HepG2 (cell line): Measurements from ENCODE around the gene B4GALT3. TPM values are rescaled to one million over a fixed set of nuclear protein-coding genes. Genes with fewer than 3 reads are reported as not detected.
A peak's percentile ranks its signal among the peaks of the same experiment; 100 is the strongest.

Experiments
- ATF2 ChIP-seq: sonication (generic); formaldehyde crosslinking; IDR thresholded peaks from 2 replicates; pipeline ENCODE4 v1.4.0; 2020; ENCODE audit warnings: missing genetic modification reagents
- ATF6 ChIP-seq: sonication (generic); formaldehyde crosslinking; conservative IDR thresholded peaks from 2 replicates; pipeline ENCODE4 v1.4.0; 2020; ENCODE audit warnings: missing genetic modification reagents
- ATM ChIP-seq: fragments of 450-650 bp; IDR thresholded peaks from 2 replicates; pipeline ENCODE4 v1.7.1; 2017; ENCODE audit warnings: mild to moderate bottlenecking, borderline replicate concordance
- GLI4 ChIP-seq: sonication (generic); formaldehyde crosslinking; IDR thresholded peaks from 2 replicates; pipeline ENCODE4 v1.5.1; 2020; ENCODE audit warnings: missing genetic modification reagents, mild to moderate bottlenecking, moderate library complexity, borderline replicate concordance
- GPN1 ChIP-seq: sonication (generic); formaldehyde crosslinking; IDR thresholded peaks from 2 replicates; pipeline ENCODE4 v1.5.1; 2020; ENCODE audit warnings: missing genetic modification reagents, borderline replicate concordance
- GTF2F1 ChIP-seq: fragments of 150-350 bp; IDR thresholded peaks from 2 replicates; pipeline ENCODE4 v1.6.1; 2014; ENCODE audit warnings: low read length
- KDM5A ChIP-seq: fragments of 200-600 bp; sonication (generic); IDR thresholded peaks from 2 replicates; pipeline ENCODE4 v1.7.0; 2018; ENCODE audit warnings: antibody characterized with exemption, mild to moderate bottlenecking, low read length, borderline replicate concordance
- MEIS1 ChIP-seq: sonication (generic); formaldehyde crosslinking; IDR thresholded peaks from 2 replicates; pipeline ENCODE4 v1.9.0; 2021; ENCODE audit warnings: mild to moderate bottlenecking, missing genetic modification reagents, moderate library complexity, borderline replicate concordance
- MTA1 ChIP-seq: sonication (generic); formaldehyde crosslinking; IDR thresholded peaks from 2 replicates; pipeline ENCODE4 v1.4.0; 2020; ENCODE audit warnings: missing genetic modification reagents, mild to moderate bottlenecking, borderline replicate concordance
- NFAT5 ChIP-seq: sonication (generic); formaldehyde crosslinking; IDR thresholded peaks from 2 replicates; pipeline ENCODE4 v1.4.0; 2020; ENCODE audit warnings: missing genetic modification reagents
- NR1H2 ChIP-seq: sonication (generic); formaldehyde crosslinking; IDR thresholded peaks from 2 replicates; pipeline ENCODE4 v1.8.1; 2022; ENCODE audit warnings: low read depth, missing genetic modification reagents, borderline replicate concordance
- ZBTB37 ChIP-seq: sonication (generic); formaldehyde crosslinking; IDR thresholded peaks from 2 replicates; pipeline ENCODE4 v1.4.0; 2020; ENCODE audit warnings: mild to moderate bottlenecking, missing genetic modification reagents
- ZFY ChIP-seq: sonication (generic); formaldehyde crosslinking; IDR thresholded peaks from 2 replicates; pipeline ENCODE4 v1.4.0; 2020; ENCODE audit warnings: missing genetic modification reagents
- ZNF30 ChIP-seq: sonication (generic); formaldehyde crosslinking; IDR thresholded peaks from 2 replicates; pipeline ENCODE4 v1.5.0; 2020; ENCODE audit warnings: mild to moderate bottlenecking, missing genetic modification reagents
- ZNF737 ChIP-seq: sonication (generic); formaldehyde crosslinking; IDR thresholded peaks from 2 replicates; pipeline ENCODE4 v1.5.0; 2020; ENCODE audit warnings: missing genetic modification reagents, mild to moderate bottlenecking, borderline replicate concordance
- polyA plus RNA-seq, 8 experiments: library from polyadenylated mRNA; depleted of rRNA in 3 of 8; stranded (reverse) in 7 of 8; unstranded in 1 of 8; fragments of >200 nt; fragmentation: Illumina TruSeq in 4 of 8; extraction: Trizol in 4 of 8; gene quantifications; 2 replicates each; pipeline versions ENCODE4 v1.2.1 to v1.2.3, GENCODE V29; 2011 to 2016; ENCODE audit warnings: low read depth in 4 of 8, missing spikeins in 1 of 8, mixed read lengths in 1 of 8; ENCODE audit not compliant: insufficient read depth in 1 of 8
- total RNA-seq, 5 experiments: library from RNA; depleted of rRNA; stranded (reverse); fragments of >200 nt; fragmentation: Illumina TruSeq; extraction: Trizol; gene quantifications; 2 replicates each; pipeline ENCODE4 v1.2.3, GENCODE V29; 2016; ENCODE audit warnings: low read depth in 1 of 5

B4GALT3 gene
- total and polyA plus RNA-seq, 2 of the 13 experiments (the other 11 are each of a cell fraction or from before 2014, with no cell fraction given), result 35.6 to 40.4 TPM

- TF ChIP-seq NR1H2 (CRISPR knock-in tag) (no peak), ATF2 (CRISPR knock-in tag) (0 out of 2 replicates have a peak, but pooled peaks have one; percentile 48), NFAT5 (CRISPR knock-in tag) (no peak), MTA1 (CRISPR knock-in tag) (0 out of 2 replicates have a peak, but pooled peaks have one; percentile 28), ZNF737 (CRISPR knock-in tag) (peak; percentile 75; the same call in 1 of the 2 replicates), ATM (no peak), GLI4 (CRISPR knock-in tag) (no peak), ZFY (CRISPR knock-in tag) (peak; percentile 89), GPN1 (CRISPR knock-in tag) (no peak), ZBTB37 (CRISPR knock-in tag) (no peak), ATF6 (CRISPR knock-in tag) (peak; percentile 89), ZNF30 (CRISPR knock-in tag) (no peak), MEIS1 (CRISPR knock-in tag) (peak; percentile 72), GTF2F1 (no peak), KDM5A (peak; percentile 80; the same call in 1 of the 2 replicates)
Observed at GRCh38 chr1:161177112-161177935, at the start of gene B4GALT3 (continued).
